ENCODE data around the gene MARCOL.
"Not testable (repeated sequence)": the region's sequence is repeated elsewhere in the genome, so short reads cannot be mapped to it uniquely, and the experiment has no call there.

MARCOL gene

GRCh38 chr5:148268566-148268965 lies 30.2 kb downstream of the MARCOL start, which contains the start of gene SPINK13:
Gene SPINK13, plus strand, starts transcription at chr5:148268794. Its CDS starts 1,279 bp downstream, at chr5:148270073.
- no peak for DNase-seq

- DNase-seq: not testable (repeated sequence)
Observed at GRCh38 chr5:148275129-148275528, 36.8 kb downstream of the MARCOL start.

GRCh38 chr5:148280893-148281292 lies 42.6 kb downstream of the MARCOL start:
- DNase-seq: not testable (repeated sequence)

GRCh38 chr5:148281336-148281735 lies 43.0 kb downstream of the MARCOL start:
- not testable (repeated sequence) for DNase-seq

GRCh38 chr5:148290271-148291195 lies 52.2 kb downstream of the MARCOL start:
- no peak for DNase-seq

All from DMS79 treated with DMSO at 0.1 percent for 48 hours (cell line).